Stimulated activated CD8-positive, alpha-beta memory T cell treated with anti-CD3 and anti-CD28 coated beads, Interleukin-7, amount 100 ng/mL, for 48 hours (primary cell): ENCODE data around the gene PMEPA1.

Experiments used
- DNase-seq, 2 donors: peaks; one replicate each; pipeline ENCODE4 v3.0.0-alpha.2; 2020; ENCODE audit warnings: low read depth in 1 of 2; ENCODE audit errors: extremely low read depth in 1 of 2

The PMEPA1 gene

GRCh38 chr20:57737349-57737748 lies 27.5 kb upstream of the PMEPA1 start:
- no peak for DNase-seq

GRCh38 chr20:57736738-57737347 lies 27.0 kb upstream of the PMEPA1 start:
- DNase-seq: no peak

DNA sequence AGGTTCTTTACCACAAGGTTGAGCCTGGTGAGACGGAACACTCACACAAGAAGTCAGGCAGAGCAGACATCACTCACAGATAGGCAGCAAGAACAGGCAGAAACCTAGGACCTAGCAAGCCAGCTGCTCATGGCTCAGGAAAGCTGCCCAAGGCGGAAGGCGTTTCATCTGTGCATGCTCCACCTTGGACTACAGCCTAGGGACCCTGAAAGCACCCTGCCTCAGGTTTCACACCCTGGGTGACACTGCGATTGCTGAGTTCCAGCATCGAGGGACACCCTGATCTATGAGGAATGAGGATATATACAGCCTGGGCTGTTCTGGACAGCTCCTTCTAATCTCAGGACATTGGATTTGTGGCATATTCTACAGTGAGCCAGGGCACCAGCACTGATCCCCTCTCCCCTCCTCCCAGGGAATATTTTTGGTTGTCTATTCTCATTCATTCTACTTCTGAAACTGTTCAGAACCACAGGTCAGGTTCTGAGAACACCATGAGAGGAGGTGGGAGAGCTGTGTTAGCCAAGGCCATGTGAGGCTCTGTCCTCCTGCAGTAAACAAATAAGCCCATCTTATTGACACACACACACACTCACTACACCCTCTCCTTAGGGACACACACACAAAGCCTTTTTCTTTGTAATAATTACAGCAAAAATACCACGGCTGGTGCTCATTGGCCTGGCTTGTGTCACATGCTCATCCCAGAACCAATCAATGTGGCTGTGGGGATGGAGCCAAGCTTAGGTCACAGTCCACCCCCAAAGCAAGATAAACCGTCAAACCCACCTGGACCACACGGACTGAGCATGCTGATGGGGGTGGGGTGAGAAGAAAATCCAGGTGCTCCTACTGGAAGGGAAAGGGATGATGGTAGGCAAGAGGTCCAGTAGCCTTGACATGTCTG lies 26.3 kb upstream of the PMEPA1 start:
- no peak for DNase-seq

DNA sequence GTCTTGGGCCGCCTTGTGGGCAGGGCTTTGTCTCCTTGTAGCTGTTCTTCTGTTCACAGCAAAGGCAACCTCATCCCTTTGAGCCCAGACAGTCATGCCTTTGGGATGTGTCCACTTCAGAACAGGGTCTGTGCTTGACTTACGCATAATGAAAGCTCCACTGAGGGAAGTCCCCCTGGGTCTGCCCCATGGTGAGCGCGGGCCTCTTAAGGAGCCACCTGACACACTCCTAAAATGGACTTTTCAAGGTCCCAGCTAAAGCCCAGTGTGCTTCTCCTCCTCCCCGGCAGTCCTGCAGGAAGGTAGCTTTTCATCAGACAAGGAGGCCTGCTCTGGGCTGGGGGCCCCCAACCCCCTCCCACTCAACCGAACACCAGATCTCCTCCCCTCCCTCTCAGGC lies 24.9 kb upstream of the PMEPA1 start:
- no peak for DNase-seq

DNA sequence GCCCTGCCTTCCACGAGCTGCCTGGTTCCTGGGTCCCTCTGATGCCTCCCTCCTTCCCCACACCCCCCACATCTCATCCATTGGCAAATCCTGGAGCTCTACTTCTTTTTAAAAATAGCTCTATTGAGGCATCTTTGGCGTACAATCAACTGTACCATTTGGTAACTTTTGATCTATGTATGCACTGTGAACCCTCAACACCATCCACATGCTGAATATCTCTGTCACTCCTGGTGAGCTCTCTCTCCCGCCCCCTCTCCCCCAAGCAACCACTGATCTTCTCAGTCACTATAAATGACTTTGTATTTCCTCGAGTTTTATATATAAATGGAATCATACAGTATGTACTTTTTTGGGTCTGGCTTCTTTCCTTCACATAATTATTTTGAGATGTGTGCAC lies 22.4 kb upstream of the PMEPA1 start:
- no peak for DNase-seq

- no peak for DNase-seq
These were observed 18.9 kb upstream of the PMEPA1 start for GRCh38 chr20:57728762-57729161.

DNA sequence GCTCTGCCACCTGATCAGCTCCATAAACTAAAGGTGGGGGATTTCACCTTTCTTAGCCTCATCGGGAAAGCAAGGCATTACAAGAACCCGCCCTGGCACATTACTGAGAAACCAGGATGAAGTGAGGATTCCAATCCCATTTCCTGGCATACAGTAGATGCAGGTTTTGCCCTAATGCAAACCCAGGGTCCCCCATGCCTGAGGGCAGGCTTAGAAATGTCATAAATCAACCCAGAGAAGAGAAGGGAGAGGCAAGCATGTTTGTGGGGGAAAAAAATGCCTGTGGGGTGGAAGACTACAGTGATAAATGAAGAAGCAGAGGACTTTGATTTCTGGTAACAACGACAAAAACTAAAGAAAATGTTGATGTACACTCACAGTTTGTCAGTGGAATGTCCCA lies 18.0 kb upstream of the PMEPA1 start:
- DNase-seq: no peak

GRCh38 chr20:57725636-57726035 lies 15.8 kb upstream of the PMEPA1 start:
- no peak for DNase-seq

DNA sequence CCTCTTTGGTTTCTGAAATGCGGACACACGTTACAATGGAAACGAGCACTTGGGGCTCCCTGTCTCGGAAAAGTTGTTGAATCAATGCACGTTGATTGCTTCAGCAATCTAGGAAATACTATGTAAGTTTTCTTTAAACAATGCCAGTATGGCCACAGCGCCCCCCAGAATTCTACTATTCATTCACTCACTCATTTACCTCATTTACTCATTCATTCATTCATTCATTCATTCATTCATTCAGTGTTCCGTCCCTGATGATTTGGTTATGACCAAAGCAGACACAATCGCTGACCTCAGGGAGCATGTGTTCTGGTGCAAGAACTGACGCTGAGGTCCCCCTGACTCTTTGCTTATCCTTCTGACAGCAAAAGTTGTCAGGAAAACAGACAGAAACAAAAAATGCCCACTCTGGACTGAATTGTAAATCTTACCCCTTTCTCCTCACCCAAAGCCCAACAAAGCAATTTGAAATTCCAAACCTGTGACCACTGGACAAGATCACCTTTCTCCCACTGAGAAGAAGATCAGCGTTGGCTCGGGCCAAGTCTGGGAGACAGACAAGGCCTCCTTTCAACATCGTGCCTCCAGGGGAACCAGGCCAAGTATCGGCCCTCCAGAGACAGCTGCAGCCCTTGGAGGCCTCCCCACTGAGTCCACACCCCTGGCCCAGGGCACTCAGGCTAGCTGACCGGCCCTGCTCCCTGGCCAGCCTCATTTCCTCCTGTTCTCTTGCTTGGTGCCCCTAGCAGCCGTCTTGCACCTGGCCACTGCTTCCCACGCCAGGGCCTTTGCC lies 15.0 kb upstream of the PMEPA1 start:
- no peak for DNase-seq

DNA sequence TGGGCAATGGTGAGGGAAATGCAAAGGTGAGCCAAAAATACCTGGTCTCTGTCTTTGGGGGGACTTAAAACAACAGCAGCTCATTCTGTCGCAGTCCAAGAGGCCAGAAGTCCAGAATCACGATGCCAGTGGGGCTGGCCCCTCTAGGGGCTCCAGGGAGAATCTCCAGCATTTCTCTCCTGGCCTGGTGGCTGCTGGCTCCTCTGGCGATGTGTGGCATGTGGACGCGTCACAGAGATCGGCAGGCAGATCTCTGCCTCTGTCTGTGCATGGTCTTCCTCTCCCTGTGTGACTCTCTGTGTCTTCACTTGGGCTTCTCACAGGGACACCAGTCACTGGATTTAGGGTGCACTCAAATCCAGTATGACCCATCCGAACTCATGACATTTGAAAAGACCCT lies 14.0 kb upstream of the PMEPA1 start:
- no peak for DNase-seq

GRCh38 chr20:57719951-57720350 lies 10.1 kb upstream of the PMEPA1 start:
- DNase-seq: no peak

GRCh38 chr20:57718490-57719009 lies 8.7 kb upstream of the PMEPA1 start:
- peak; percentile 82 to 92 for DNase-seq

DNA sequence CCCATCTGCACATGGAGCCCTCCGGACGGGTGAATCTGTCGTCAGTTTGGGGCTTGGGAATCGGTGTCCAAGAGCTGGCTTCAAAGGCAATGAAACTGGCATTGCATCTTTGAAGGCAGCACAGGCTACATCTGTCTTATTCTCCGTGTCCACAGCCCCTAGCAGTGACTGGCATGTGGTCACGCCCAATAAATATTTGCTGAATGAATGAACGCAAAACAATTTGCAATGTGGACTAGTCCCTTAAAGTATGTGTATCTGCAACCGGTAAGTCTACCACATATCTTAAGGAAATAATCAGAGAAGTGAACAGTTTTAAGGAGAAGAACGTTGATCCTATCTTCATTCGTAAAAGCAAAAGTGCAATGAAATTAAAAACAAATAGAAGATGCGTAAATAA lies 8.0 kb upstream of the PMEPA1 start:
- no peak for DNase-seq

DNA sequence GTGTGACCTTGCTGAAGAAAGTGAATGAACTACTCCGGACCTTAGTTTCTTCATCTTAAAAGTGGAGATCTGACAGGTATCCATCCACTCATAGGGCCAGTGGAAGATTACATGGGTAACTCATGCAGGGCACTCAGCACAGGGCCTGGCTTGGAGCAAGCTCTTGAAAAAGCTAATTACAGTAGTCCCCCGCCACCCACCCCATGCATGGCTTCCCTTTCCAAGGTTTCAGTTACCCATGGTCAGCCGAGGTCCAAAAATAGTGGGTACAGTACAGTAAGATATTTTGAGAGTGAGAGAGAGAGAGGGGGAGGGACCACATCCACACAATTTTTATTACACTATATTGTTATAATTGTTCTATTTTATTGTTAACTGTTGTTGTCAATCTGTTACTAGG lies 7.1 kb upstream of the PMEPA1 start:
- no peak for DNase-seq

DNA sequence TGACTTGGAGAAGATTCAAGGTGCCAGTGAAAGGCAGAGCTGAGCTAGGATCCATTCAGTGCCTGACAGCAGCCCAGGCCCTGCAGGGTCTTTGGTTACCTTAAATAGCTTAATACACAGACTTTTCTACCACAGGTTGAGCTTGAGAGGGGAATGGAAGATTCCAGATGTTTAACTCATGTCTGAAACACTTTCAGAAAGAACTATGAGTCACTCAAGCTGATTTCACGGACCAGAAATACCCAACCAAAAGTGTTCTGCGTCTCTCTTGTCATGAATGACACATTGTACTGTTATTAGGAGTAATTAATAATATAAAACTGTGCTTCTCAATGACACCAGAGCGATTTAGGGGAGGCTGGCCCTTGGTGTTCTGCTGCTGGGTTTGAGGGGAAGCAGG lies 6.4 kb upstream of the PMEPA1 start:
- DNase-seq: no peak

GRCh38 chr20:57715268-57715904 lies 5.6 kb upstream of the PMEPA1 start:
- no peak for DNase-seq

DNA sequence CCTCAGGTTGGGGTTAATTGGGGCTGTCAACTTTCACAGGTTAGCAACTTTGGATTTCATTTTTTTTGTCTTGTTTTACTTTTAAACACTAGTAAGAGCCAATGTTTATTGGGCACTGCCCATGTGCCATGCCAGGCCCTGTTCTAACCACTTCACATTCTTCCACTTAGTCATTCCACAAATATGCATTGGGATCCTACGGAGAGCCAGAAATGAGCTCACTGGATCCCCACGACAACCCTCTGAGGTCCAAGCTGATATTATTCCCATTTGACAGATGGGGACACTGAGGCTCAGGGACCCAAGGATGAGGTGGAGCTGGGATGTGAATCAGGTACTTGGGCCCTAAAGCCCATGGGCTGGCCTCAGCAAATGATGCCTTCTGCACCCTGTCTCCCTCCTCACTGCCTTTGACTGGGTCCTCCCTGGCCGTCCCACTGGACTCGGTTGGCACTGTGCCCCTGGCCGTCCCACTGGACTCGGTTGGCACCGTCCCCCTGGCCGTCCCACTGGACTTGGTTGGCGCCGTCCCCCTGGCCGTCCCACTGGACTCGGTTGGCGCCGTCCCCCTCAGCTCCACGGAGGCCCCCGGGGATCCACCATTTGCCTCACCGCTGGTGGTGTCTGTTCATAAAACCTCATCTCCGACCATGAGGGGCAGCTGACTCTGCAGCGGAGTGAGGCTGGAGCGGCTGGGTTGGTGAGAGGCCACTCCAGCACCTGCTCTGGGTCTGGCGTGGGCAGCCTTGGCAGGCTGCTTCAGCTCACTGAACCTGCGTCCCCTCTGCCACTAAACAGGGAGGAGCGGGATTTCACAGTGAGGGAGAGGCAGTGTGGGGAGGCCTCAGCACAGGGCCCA lies 4.8 kb upstream of the PMEPA1 start:
- no peak for DNase-seq

GRCh38 chr20:57713951-57714350 lies 4.1 kb upstream of the PMEPA1 start:
- DNase-seq: no peak

DNA sequence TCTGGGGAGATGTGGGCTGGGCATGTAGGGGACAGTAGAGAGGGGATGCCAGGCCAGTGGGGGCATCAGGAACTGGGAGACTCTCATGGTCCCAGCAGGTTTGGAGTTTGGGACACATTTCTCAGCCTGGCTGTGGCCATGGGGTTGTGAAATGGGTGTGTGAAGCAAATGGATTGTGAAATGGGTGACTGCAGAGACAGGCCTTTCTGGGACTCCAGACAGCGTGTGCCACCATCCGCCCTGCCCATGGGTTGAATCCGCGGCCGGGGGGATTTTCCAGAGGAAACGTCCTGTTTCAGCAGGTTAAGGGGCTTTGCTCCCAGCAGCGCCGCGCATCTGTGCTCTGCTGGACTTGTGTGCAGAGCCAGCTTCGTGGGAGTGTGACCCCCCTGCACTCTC lies 3.7 kb upstream of the PMEPA1 start:
- DNase-seq: no peak

GRCh38 chr20:57712851-57713504 lies 3.2 kb upstream of the PMEPA1 start:
- DNase-seq: no peak
